K562 (cell line): ENCODE measurements around the gene SLC17A9.

ENCODE experiments used
- GABPA ChIP-seq: fragments of 200-800 bp; sonication (Bioruptor generic); conservative IDR thresholded peaks from 2 replicates; pipeline ENCODE4 v1.6.1; 2016; ENCODE audit warnings: low read depth, missing genetic modification characterization, missing compliant biosample characterization
- GATA2 ChIP-seq: sonication (generic); formaldehyde crosslinking; IDR thresholded peaks from 2 replicates; pipeline ENCODE4 v1.4.0; 2020; ENCODE audit warnings: mild to moderate bottlenecking, missing genetic modification reagents
- HDGF ChIP-seq: fragments of 450-650 bp; IDR thresholded peaks from 2 replicates; pipeline ENCODE4 v1.6.1; 2016
- JUN ChIP-seq, 2 experiments: sonication (generic) in 1 of 2; formaldehyde crosslinking in 1 of 2; IDR thresholded peaks; 2 replicates each; pipeline versions ENCODE4 v1.6.1 to v1.8.0; 2012 to 2022; ENCODE audit warnings: borderline replicate concordance in 2 of 2, mild to moderate bottlenecking in 2 of 2, improper control_type of control experiment in 1 of 2, low read depth in 1 of 2, low read length in 1 of 2, missing genetic modification reagents in 1 of 2
- NBN ChIP-seq: fragments of 450-650 bp; IDR thresholded peaks from 2 replicates; pipeline ENCODE4 v1.6.1; 2016; ENCODE audit warnings: low read depth, mild to moderate bottlenecking
- OTX1 ChIP-seq: fragments of 450-650 bp; formaldehyde crosslinking; IDR thresholded peaks from 2 replicates; pipeline ENCODE4 v1.4.0; 2022; ENCODE audit warnings: mild to moderate bottlenecking
- SIX5 ChIP-seq, 2 experiments: IDR thresholded peaks; 2 replicates each; pipeline ENCODE4 v1.6.1; 2011; ENCODE audit warnings: low read length in 2 of 2, borderline replicate concordance in 1 of 2, low read depth in 1 of 2, mild to moderate bottlenecking in 1 of 2, moderate library complexity in 1 of 2; ENCODE audit not compliant: insufficient read depth in 1 of 2
- U2AF2 ChIP-seq: fragments of 200-400 bp; formaldehyde crosslinking; optimal IDR thresholded peaks from 2 replicates; pipeline ENCODE3; 2017; ENCODE audit warnings: low read depth, mild to moderate bottlenecking, low read length
- ZBTB33 ChIP-seq: sonication (generic); formaldehyde crosslinking; IDR thresholded peaks from 2 replicates; pipeline ENCODE4 v1.8.1; 2023; ENCODE audit warnings: mild to moderate bottlenecking, missing genetic modification reagents
- ZFP36 ChIP-seq: fragments of 150-350 bp; IDR thresholded peaks from 2 replicates; pipeline ENCODE4 v1.6.1; 2018; ENCODE audit warnings: low read length, low read depth; ENCODE audit not compliant: partially characterized antibody
- ZNF217 ChIP-seq: sonication (generic); formaldehyde crosslinking; IDR thresholded peaks from 2 replicates; pipeline ENCODE4 v1.8.0; 2022; ENCODE audit warnings: mild to moderate bottlenecking, missing genetic modification reagents
- TF ChIP-seq, protein P1 (sequence below): sonication (generic); formaldehyde crosslinking; IDR thresholded peaks from 2 replicates; pipeline ENCODE4 v1.8.1; 2022; ENCODE audit warnings: missing genetic modification reagents

GRCh38 chr20:62957136-62958117 lies 4.9 kb downstream of the SLC17A9 start:
- TF ChIP-seq OTX1, result no peak
- TF ChIP-seq HDGF, result no peak
- no peak for TF ChIP-seq ZNF217 (CRISPR knock-in tag)
- TF ChIP-seq, protein P1, sequence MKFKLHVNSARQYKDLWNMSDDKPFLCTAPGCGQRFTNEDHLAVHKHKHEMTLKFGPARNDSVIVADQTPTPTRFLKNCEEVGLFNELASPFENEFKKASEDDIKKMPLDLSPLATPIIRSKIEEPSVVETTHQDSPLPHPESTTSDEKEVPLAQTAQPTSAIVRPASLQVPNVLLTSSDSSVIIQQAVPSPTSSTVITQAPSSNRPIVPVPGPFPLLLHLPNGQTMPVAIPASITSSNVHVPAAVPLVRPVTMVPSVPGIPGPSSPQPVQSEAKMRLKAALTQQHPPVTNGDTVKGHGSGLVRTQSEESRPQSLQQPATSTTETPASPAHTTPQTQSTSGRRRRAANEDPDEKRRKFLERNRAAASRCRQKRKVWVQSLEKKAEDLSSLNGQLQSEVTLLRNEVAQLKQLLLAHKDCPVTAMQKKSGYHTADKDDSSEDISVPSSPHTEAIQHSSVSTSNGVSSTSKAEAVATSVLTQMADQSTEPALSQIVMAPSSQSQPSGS, result no peak
- TF ChIP-seq GABPA (tag), result no peak
- TF ChIP-seq ZBTB33 (CRISPR knock-in tag), result no peak
- no peak for TF ChIP-seq NBN
- no peak for TF ChIP-seq JUN (IDR thresholded peaks at IDR 0.05; ENCODE audit: borderline replicate concordance, low read depth, low read length)
- TF ChIP-seq JUN (CRISPR knock-in tag; IDR thresholded peaks at IDR 0.05; ENCODE audit: borderline replicate concordance), result no peak
- TF ChIP-seq U2AF2, result no peak
- no peak for TF ChIP-seq SIX5 (IDR thresholded peaks at IDR 0.05; ENCODE audit: borderline replicate concordance in 1 of 2, insufficient read depth in 1 of 2, low read depth in 1 of 2, low read length in 2 of 2)
- TF ChIP-seq ZFP36, result no peak
- no peak for TF ChIP-seq GATA2 (CRISPR knock-in tag)
